Left renal cortex interstitium (tissue), 4 donors: Measurements from ENCODE around the gene GSS. TPM values are rescaled to one million over a fixed set of nuclear protein-coding genes. Genes with fewer than 3 reads are reported as not detected.

Experiments
- DNase-seq, 4 donors: peaks; one replicate each; pipeline ENCODE4 v3.0.0-alpha.2; 2013; ENCODE audit warnings: low read depth in 4 of 4, low spot score in 2 of 4, missing footprints in 1 of 4
- polyA plus RNA-seq, 4 donors: library from polyadenylated mRNA; unstranded; fragments of 120-200 nt; gene quantifications; one replicate each; pipeline ENCODE4 v1.2.1, GENCODE V29; 2013; ENCODE audit not compliant: insufficient read length in 4 of 4

The GSS gene
- polyA plus RNA-seq, 4 donors = 50.1 to 61.3 (median 59.0) TPM

GRCh38 chr20:34979366-34980153 is 24.0 kb upstream of the GSS start:
- DNase-seq = no peak

GRCh38 chr20:34978092-34978744 is 22.6 kb upstream of the GSS start:
- no peak for DNase-seq

GRCh38 chr20:34977365-34978091 is 21.9 kb upstream of the GSS start:
- DNase-seq = no peak

- no peak for DNase-seq
Measured at GRCh38 chr20:34976286-34976685, 20.7 kb upstream of the GSS start.

GRCh38 chr20:34974246-34974645 is 18.6 kb upstream of the GSS start:
- DNase-seq = no peak

GRCh38 chr20:34971561-34972235 is 16.1 kb upstream of the GSS start:
- no peak for DNase-seq

GRCh38 chr20:34970846-34971560 is 15.4 kb upstream of the GSS start:
- DNase-seq = no peak

- no peak for DNase-seq
Measured at GRCh38 chr20:34970193-34970840, 14.7 kb upstream of the GSS start.

GRCh38 chr20:34968042-34968775 is 12.6 kb upstream of the GSS start:
- no peak for DNase-seq

GRCh38 chr20:34967421-34967820 is 11.8 kb upstream of the GSS start:
- DNase-seq = no peak

GRCh38 chr20:34965051-34965450 is 9.4 kb upstream of the GSS start:
- no peak for DNase-seq

GRCh38 chr20:34964486-34964885 is 8.9 kb upstream of the GSS start:
- DNase-seq = no peak

- DNase-seq = no peak
Measured at GRCh38 chr20:34956751-34957472, 1.3 kb upstream of the GSS start.

- peak in 1 of 4 donors; percentile 11 for DNase-seq
Measured at GRCh38 chr20:34956041-34956458, 444 bp upstream of the GSS start.

- DNase-seq = peak in 1 of 4 donors; percentile 19
Measured at GRCh38 chr20:34954904-34955230, 739 bp downstream of the GSS start.

GRCh38 chr20:34953960-34954359 is 1.6 kb downstream of the GSS start:
- no peak for DNase-seq

GRCh38 chr20:34952671-34953070 is 2.9 kb downstream of the GSS start:
- peak in 1 of 4 donors; percentile 62 for DNase-seq

GRCh38 chr20:34951652-34952051 is 4.0 kb downstream of the GSS start:
- DNase-seq = no peak

- no peak for DNase-seq
Measured at GRCh38 chr20:34951252-34951651, 4.4 kb downstream of the GSS start.
